Hair follicular keratinocyte (primary cell): ENCODE data around the gene SMYD1. TPM values are rescaled to one million over a fixed set of nuclear protein-coding genes. Genes with fewer than 3 reads are reported as not detected.

Experiments used
- total RNA-seq: library from RNA; depleted of rRNA; stranded (reverse); fragments of >200 nt; gene quantifications from 2 replicates; pipeline ENCODE4 v1.2.3, GENCODE V29; 2015

SMYD1 gene
- not detected in 2 replicates for total RNA-seq

DNA sequence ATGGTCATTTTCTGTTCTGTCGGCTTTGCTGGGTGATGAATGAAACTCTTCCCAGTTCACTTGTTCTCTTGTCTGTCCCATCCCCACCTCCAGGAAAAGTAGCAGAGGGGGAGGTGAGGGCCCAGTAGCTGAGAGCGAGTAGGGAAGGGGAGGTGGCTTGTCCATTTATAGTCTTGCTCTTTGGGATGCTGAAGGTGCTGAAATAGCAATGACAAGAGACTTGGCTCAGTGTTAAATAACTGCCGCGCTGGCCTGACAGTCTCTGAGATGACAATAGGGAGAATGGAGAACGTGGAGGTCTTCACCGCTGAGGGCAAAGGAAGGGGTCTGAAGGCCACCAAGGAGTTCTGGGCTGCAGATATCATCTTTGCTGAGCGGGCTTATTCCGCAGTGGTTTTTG, at the start of gene SMYD1:
TSS of gene SMYD1 (plus strand) at position 228 of the 400 bp plus-strand sequence. CDS start at position 268, 40 bp downstream.

DNA sequence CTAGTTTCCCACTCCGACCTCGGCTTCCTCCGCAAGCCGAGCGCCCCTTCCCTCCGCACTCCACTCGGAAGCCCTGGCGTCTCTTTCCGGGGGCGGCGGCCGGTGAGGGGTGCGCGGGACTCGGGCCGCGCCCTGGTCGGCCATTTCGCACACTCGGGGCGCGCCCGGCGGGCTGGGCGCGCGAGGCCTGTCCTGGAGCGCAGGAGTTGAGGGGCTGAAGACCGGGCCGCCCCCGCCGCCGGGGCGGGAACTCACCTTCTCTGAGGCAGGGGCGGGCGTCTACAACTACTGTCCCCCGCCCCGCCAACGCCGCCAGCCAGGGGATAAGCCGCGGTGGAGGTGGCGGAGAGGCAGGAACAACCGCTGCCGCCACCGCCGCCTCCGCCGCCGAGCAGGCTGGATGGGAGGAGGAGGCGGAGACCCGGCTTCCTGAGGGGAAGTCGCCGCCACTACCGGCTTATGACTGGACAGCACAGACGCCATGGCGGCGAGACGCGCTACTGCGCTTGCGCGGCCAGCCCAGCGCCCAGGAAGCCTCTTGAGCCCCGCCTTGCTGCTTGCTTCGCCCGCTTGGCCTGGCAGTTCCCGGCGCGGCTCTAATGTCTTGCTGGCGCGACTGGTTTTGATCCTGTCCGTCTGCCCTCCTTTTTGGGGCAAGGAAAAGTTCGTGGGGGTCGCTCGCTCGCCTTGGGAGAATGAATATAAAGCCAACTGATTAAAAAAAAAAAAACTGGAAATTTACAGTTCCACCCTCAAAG, 12.1 kb upstream of the SMYD1 start, which contains the start of gene KRCC1:
TSS of gene KRCC1 (minus strand) at position 413 of the 758 bp plus-strand sequence. CDS start 27,220 bp downstream, outside the sequence.

DNA sequence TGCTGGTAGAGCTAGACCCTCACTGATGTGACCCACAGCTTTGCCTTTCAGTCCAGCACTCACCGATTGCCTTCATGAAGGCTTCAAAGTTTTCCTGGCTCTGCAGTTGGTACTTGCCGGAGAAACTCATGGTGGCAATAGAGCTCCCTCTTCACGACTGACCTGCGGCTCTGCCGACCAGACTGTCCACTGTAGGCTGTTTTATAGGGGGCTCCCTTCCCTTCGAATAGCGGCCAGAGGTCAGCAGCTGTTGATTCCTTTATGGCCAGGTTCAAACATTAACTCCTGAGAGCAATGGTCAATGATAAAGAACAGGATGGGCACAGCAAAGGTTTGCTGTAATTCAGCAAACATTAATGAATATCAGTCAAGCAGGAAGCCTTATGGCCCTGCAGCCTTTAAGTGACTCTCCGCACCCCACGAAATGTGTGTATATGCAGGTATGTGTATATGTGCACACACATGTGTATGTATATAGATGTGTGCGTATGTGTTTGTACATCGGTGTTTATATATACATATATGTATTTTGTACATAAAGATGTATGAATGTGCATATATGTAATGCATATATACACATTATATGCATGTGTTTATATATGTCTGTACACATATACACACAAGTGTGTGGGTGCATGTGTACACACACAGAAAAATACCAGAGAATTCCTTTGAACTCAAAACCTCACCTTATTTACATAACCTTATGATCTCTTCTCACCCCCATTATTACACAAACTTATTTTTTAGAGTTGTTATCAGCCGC, 60.4 kb downstream of the SMYD1 start, which contains the start of gene FABP1:
TSS of gene FABP1 (minus strand) at position 175 of the 766 bp plus-strand sequence. CDS start at position 130, 45 bp downstream.

Other genes starting within 250 kb of the SMYD1 start
- 0.23 TPM in 1 of 2 replicates, not detected in the other for gene RGPD2, start 242.0 kb upstream of the SMYD1 start, total RNA-seq
- gene RNU2-63P, start 51.3 kb upstream of the SMYD1 start, total RNA-seq: under 0.01 TPM in 1 of 2 replicates, not detected in the other
- gene KRCC1, start 12.0 kb upstream of the SMYD1 start, total RNA-seq: 9.7 and 16.2 TPM in 2 replicates
- gene FABP1, start 60.2 kb downstream of the SMYD1 start, total RNA-seq: not detected in 2 replicates
- 5.0 and 11.4 TPM in 2 replicates for gene THNSL2, start 102.5 kb downstream of the SMYD1 start, total RNA-seq